CD4-positive, alpha-beta T cell (primary cell): ENCODE results near the gene OAS3. TPM values are rescaled to one million over a fixed set of nuclear protein-coding genes. Genes with fewer than 3 reads are reported as not detected.
A peak's percentile ranks its signal among the peaks of the same experiment; 100 is the strongest.
"Not testable (repeated sequence)": the region's sequence is repeated elsewhere in the genome, so short reads cannot be mapped to it uniquely, and the experiment has no call there.

Source experiments
- ATAC-seq: fragments of 200-7000 bp; cut with Tn5 transposase; one replicate; pipeline ENCODE4 v1.10.0; 2022; ENCODE audit warnings: mild to moderate bottlenecking; ENCODE audit not compliant: poor library complexity
- CTCF ChIA-PET: fragments of 350-600 bp; sonication (Branson Sonifier 250); formaldehyde crosslinking; loops from one replicate; lab custom pipeline; 2021; ENCODE audit warnings: antibody characterized with exemption, inconsistent platforms; lab: Charles Lee
- POLR2A ChIA-PET: fragments of 350-600 bp; sonication (Branson Sonifier 250); formaldehyde crosslinking; loops from one replicate; lab custom pipeline; 2021; ENCODE audit warnings: antibody characterized with exemption, inconsistent platforms; lab: Charles Lee
- DNase-seq, 14 experiments: peaks; one replicate each; pipeline ENCODE4 v3.0.0-alpha.2; 2013 to 2020; ENCODE audit warnings: mixed read lengths in 2 of 14
- H3K27ac ChIP-seq, 2 donors: one replicate each; pipeline versions ENCODE4 v1.5.1 to v1.7.0; 2013; ENCODE audit warnings: low read length in 2 of 2, low read depth in 1 of 2, mild to moderate bottlenecking in 1 of 2
- H3K27me3 ChIP-seq, 2 experiments: 1 replicate in 1 of 2; 2 replicates in 1 of 2; pipeline versions ENCODE4 v1.6.1 to v1.7.0; 2013; ENCODE audit warnings: low read length in 2 of 2, control low read depth in 1 of 2, mild to moderate bottlenecking in 1 of 2, moderate library complexity in 1 of 2; ENCODE audit not compliant: insufficient read depth in 2 of 2, control insufficient read depth in 1 of 2
- H3K36me3 ChIP-seq: one replicate; pipeline ENCODE4 v1.6.1; 2013; ENCODE audit warnings: low read length, control low read depth; ENCODE audit not compliant: insufficient read depth
- H3K4me1 ChIP-seq: one replicate; pipeline ENCODE4 v1.6.1; 2013; ENCODE audit warnings: low read length, control low read depth; ENCODE audit not compliant: insufficient read depth
- H3K4me3 ChIP-seq: one replicate; pipeline ENCODE4 v1.5.1; 2013; ENCODE audit warnings: mild to moderate bottlenecking, low read length, moderate library complexity
- H3K9me3 ChIP-seq, 2 experiments: 1 replicate in 1 of 2; 2 replicates in 1 of 2; pipeline versions ENCODE4 v1.6.1 to v1.7.0; 2013; ENCODE audit warnings: low read length in 2 of 2, mild to moderate bottlenecking in 2 of 2, control low read depth in 1 of 2, moderate library complexity in 1 of 2; ENCODE audit not compliant: control insufficient read depth in 1 of 2, insufficient read depth in 1 of 2
- H3K27ac Mint-ChIP-seq: one replicate; pipeline ENCODE4 v1.8.0; 2020; ENCODE audit warnings: mixed read lengths
- H3K27me3 Mint-ChIP-seq: one replicate; pipeline ENCODE4 v1.8.0; 2021; ENCODE audit warnings: mixed read lengths
- H3K36me3 Mint-ChIP-seq: one replicate; pipeline ENCODE4 v1.8.0; 2021; ENCODE audit warnings: low read depth, mixed read lengths
- H3K4me1 Mint-ChIP-seq: one replicate; pipeline ENCODE4 v1.8.0; 2021; ENCODE audit warnings: low read depth, mixed read lengths
- H3K4me3 Mint-ChIP-seq: one replicate; pipeline ENCODE4 v1.8.0; 2020; ENCODE audit warnings: mild to moderate bottlenecking, mixed read lengths
- H3K9me3 Mint-ChIP-seq: one replicate; pipeline ENCODE4 v1.8.0; 2020; ENCODE audit warnings: mixed read lengths
- CTCF ChIP-seq: fragments of 200-600 bp; IDR thresholded peaks from one replicate; pipeline ENCODE4 v1.8.0; 2022; ENCODE audit warnings: antibody characterized with exemption, mild to moderate bottlenecking
- intact Hi-C, 2 experiments: fragments of 100-400 bp; cut with DNase I in 1 of 2; cut with micrococcal nuclease in 1 of 2; formaldehyde crosslinking; loops; one replicate each; pipeline versions ENCODE4 v1.15.1 to v1.9.0; 2023 to 2025; cut with DNase I, micrococcal nuclease
- total RNA-seq, 174 experiments: library from RNA in 2 of 174; stranded (reverse) in 2 of 174; gene quantifications; one replicate each; pipeline ENCODE4 v1.2.3 and lab custom pipeline; 2021 to 2026

OAS3 gene
- total RNA-seq, 2 experiments from 2014 or later: 13.9 to 14.5 TPM

- intact Hi-C loops: no loop called here
- POLR2A ChIA-PET: interaction anchor here (0.9 kb wide), 1 partner anchor 65 kb away, joined by 9 read pairs; the partner anchor contains the start of gene OAS2
- no peak overlapping the region for H3K4me3 ChIP-seq
- Mint-ChIP-seq H3K9me3 (peaks cover 7% of the 10 kb centered on the region), H3K4me3 (peak overlapping the region; percentile 3), H3K36me3 (peaks cover 93% of the 10 kb centered on the region), H3K27me3 (no peaks in the 10 kb centered on the region), H3K4me1 (peaks cover 51% of the 10 kb centered on the region), H3K27ac (no peak overlapping the region)
- peaks cover 0 to 8% of the 10 kb centered on the region in 2 experiments for H3K9me3 ChIP-seq
- no peak for ATAC-seq
- no peak for TF ChIP-seq CTCF
- CTCF ChIA-PET: no interaction called here
- no peak for DNase-seq
- peaks cover 30% of the 10 kb centered on the region for H3K4me1 ChIP-seq
- no peaks in the 10 kb centered on the region for H3K27me3 ChIP-seq
- H3K27ac ChIP-seq: no peak overlapping the region
- peaks cover 21% of the 10 kb centered on the region for H3K36me3 ChIP-seq
Measured at GRCh38 chr12:112913038-112913688, 25.1 kb upstream of the OAS3 start.

- H3K4me3 Mint-ChIP-seq, DNase-seq, H3K27ac Mint-ChIP-seq, H3K4me3 ChIP-seq, CTCF ChIA-PET, H3K27me3 Mint-ChIP-seq, H3K9me3 ChIP-seq, H3K27ac ChIP-seq, intact Hi-C loops, ATAC-seq, H3K27me3 ChIP-seq, H3K9me3 Mint-ChIP-seq: not testable (repeated sequence)
- peaks cover 28% of the 10 kb centered on the region for H3K36me3 ChIP-seq
- H3K36me3 Mint-ChIP-seq: peaks cover 97% of the 10 kb centered on the region
- peaks cover 23% of the 10 kb centered on the region for H3K4me1 ChIP-seq
- POLR2A ChIA-PET: interaction anchor here (0.9 kb wide), 1 partner anchor 64 kb away, joined by 9 read pairs; the partner anchor contains the start of gene OAS2
- peaks cover 44% of the 10 kb centered on the region for H3K4me1 Mint-ChIP-seq
Measured at GRCh38 chr12:112913888-112914287, 24.4 kb upstream of the OAS3 start.

- Mint-ChIP-seq H3K27ac (no peak overlapping the region), H3K4me3 (no peak overlapping the region), H3K36me3 (peaks cover 97% of the 10 kb centered on the region), H3K9me3 (peaks cover 7% of the 10 kb centered on the region), H3K4me1 (peaks cover 20% of the 10 kb centered on the region), H3K27me3 (no peaks in the 10 kb centered on the region)
- peaks cover 44% of the 10 kb centered on the region for H3K36me3 ChIP-seq
- no peaks in the 10 kb centered on the region for H3K27me3 ChIP-seq
- intact Hi-C loops: no loop called here
- no peak overlapping the region for H3K27ac ChIP-seq
- ChIA-PET CTCF (interaction anchor here (0.6 kb wide), 1 partner anchor 16 kb away, joined by 3 read pairs; no protein-coding TSS in a partner anchor), POLR2A (interaction anchor here (0.6 to 1.0 kb wide), 3 partner anchors 10 to 106 kb away, joined by 3 read pairs; partner anchors contain the start of gene OAS1)
- TF ChIP-seq CTCF: no peak
- DNase-seq: no peak
- no peak for ATAC-seq
- no peaks in the 10 kb centered on the region for H3K4me1 ChIP-seq
- no peak overlapping the region for H3K4me3 ChIP-seq
- H3K9me3 ChIP-seq: peaks cover 0 to 8% of the 10 kb centered on the region in 2 experiments
Measured at GRCh38 chr12:112916270-112916669, 22.0 kb upstream of the OAS3 start.
